HG03025 (cell line): ENCODE results near the gene TTLL12.

Experiments used
- ATAC-seq: cut with Tn5 transposase; IDR thresholded peaks from one replicate; pipeline ENCODE4 v1.9.1; 2021; ENCODE audit warnings: mild to moderate bottlenecking, moderate library complexity; ENCODE audit not compliant: unreplicated experiment, low FRiP score

Gene TTLL12

GRCh38 chr22:43216738-43217137, 29.8 kb upstream of the TTLL12 start:
- no peak for ATAC-seq

DNA sequence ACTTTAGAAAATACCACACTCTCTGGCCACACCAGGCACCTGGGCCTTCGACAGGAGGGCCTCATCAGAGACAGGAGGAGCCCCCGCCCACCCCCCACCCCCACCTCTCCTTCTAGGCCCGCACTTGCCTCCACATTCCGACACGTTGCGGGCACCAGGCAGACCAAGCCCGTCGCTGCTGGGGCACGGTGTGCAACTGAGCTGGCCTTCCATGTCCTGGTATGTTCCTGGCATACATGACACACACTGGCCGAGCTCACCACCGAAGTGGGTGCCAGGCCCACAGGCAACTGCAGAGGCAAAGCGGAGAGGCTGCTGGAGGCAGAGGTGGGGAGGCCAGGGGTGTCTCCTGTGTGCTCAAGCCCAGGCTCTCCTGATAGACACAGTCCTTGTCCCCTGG, 27.0 kb upstream of the TTLL12 start:
- ATAC-seq = no peak

DNA sequence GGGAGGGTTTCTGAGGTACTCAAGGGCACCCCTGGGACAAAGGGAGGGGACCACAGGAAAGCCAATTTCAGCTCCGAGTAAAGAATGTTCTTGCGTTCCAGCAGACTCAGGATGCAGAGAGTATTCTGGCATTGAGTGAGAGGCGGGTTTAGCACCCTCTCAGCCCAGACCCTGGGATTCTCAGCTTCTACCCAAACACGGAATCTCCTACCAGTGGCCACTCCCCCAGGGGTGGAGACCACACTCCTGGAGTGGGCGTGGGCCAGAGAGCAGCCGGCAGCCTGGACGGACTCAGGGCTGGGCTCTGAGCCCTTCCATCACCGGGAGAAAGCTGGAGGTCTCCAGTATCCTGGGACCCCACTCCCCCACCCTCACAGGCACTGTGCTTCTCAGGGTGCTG, 26.1 kb upstream of the TTLL12 start:
- no peak for ATAC-seq

DNA sequence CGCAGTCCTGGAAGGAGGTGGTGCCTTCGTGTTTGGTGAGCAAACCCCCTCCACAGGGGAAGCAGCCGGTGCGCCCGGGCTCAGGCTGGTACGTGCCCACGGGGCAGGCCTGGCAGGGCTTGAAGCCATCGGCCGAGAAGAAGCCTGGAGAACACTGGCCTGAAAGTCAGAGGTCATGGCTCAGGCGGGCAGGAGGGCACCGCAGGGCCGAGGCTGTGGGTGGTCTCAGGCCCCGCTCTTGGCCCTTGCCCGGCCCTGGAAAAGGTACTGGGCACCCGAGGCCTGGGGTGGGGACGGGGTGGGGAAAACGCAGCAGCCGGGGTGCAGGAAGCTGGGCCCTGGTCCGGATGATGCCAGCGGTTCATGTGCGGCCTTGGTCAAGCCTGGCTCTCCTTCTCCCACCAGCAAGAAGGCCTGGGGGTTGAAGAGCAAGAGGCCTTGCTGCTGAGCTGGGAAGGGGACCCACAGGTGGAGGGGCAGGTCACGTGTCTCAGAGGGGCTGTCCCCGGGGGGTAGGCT, 25.6 kb upstream of the TTLL12 start:
- ATAC-seq = no peak

GRCh38 chr22:43211941-43212433, 25.1 kb upstream of the TTLL12 start:
- no peak for ATAC-seq

DNA sequence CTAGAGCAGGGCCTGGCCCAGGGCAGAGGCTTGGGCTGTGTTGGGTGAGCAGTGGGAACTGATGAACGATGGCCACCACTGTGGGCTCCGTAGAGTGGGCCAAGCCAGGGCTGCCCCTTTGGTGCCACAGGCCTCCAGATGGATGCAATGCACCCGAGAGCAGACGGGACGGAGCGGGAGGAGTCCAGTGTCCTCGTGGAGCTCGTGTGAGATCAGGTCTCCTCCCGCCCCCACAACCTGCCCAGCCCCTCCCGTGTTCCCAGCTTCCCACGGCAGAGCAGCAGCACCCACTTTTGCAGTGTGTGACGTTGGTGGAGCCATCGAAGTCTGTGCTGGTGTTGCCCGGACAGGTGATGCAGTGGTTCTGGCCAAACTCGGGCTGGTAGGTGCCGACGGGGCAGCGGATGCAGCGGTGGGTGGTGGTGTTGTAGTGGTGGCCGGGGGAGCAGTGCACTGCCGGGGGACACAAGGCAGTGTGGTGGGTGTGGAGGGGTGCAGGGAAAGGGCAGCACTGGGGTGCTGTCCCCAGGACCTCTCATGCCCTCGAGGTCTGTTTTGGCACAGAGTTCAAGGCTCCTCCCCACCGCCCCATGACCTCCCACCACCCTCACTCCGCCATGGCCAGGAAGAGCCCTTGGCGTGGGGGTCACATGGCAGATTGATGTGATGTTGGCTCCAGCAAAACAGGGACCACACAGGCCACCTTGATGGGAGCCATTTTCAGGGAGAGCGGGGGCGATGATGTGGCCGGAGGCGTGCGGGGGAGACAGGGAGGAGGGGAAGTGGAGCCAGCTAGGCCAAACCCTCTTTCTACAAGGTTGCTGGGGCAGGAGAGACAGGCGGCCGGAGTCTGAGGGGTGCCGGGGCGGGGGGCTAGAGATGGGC, 23.9 kb upstream of the TTLL12 start:
- ATAC-seq = no peak

- ATAC-seq = no peak
These were observed 23.0 kb upstream of the TTLL12 start for GRCh38 chr22:43209971-43210370.

DNA sequence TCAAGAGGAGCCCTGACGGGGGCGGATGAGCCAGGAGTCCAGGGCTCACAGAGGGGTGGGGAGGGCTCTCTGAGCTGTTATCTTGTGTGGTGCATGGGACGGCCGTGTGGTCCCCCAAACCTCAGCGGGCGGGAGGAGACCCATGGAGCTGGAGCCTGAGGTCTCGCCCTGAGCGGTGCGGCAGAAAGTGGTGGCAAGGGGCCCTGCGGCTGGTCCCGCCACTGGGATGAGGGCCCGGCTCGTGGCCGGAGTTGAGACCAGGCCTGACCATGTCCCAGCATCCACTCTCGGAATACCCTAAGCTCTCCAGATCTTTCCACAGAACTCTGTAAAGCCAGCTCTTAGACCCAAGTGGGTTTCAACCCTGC, 22.6 kb upstream of the TTLL12 start:
- no peak for ATAC-seq

DNA sequence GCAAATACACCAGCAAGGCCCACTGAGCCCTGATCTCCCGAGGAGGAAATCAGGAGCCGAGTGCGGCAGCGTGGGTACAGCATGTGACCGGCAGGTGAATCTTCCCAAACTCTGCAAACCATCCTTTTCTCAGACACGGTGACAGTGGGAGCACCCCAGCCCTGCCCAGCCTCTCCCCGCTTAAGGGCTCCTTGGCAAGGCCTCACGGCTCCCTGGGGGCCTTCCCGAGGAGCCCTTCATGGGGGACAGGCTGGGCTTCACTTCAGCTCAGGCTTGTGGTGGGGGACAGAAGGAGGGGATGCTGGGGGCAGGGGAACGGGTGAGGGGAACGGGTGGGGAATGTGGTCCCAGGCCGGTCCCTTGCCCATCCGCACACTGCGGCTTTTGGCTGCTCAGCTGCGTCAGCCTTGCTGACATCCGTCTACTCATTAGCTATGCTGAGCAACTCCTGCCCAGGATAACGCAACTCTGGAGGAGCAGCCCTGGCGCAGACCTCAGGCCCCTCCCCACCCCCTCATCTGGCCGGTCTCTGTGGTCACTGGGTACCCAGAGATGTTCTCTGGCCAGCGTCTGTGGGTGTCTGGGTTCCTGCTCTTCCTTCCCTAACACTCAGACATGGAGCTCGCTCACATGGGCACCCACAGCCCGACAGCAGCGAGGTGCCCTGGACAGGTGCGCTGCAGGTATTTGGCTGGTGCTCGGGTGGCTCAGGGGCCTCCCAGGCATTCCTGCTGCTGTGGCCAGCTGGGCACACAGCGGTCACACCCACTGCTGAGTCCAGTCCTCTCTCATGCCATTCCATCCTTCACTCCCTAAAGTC, 22.0 kb upstream of the TTLL12 start:
- no peak for ATAC-seq

- ATAC-seq = no peak
These were observed 21.1 kb upstream of the TTLL12 start for GRCh38 chr22:43207849-43208702.

- ATAC-seq = no peak
These were observed 20.5 kb upstream of the TTLL12 start for GRCh38 chr22:43207386-43207785.

- no peak for ATAC-seq
These were observed 19.7 kb upstream of the TTLL12 start for GRCh38 chr22:43206509-43207161.

- no peak for ATAC-seq
These were observed 19.0 kb upstream of the TTLL12 start for GRCh38 chr22:43205748-43206508.

DNA sequence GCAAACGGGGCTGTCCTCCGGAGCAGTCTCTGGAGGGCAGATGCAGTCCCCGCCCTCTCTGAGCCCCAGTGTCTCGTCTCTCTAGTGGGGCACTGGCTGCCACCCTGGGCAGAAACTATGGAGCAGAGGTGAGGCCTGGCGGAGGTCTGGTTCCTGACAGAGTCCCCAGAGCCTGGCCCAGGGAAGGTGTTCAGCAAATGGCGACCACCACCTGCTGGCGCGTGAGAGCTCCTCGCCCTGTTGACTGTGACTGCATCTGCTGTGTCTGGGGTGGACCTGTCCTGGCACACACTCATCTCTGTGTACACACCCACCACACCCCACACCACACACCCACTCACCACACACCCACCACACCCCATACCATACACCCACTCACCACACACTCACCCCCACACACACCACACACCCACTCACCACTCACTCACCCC, 18.3 kb upstream of the TTLL12 start:
- ATAC-seq = no peak

DNA sequence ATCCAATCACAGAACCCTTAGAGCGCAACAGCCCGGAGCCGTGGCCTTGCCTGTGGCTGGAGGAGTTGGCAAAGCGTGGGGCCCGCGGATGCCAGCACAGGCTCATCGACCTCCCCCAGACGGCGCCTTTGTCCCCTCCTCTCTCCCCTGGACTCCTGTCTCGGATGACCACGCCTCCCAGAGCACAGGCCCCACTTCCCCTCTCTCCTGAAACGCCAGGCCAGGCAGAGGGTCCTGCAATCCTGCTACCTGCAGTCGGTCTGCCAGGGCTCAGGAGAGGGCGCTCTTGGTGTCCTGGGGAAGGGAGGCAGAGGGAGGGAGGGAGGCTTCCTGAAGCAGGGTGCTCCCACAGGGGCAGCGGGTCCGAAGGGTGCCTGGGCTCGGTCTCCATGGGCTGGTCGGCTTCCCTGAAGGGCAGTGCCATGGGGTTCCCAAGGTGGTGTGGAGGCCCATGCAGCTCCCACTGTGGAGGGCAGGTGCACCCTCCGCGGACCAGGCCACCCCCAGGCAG, 16.6 kb upstream of the TTLL12 start:
- no peak for ATAC-seq

GRCh38 chr22:43202756-43203410, 15.9 kb upstream of the TTLL12 start:
- ATAC-seq = no peak

GRCh38 chr22:43202326-43202725, 15.4 kb upstream of the TTLL12 start:
- no peak for ATAC-seq

DNA sequence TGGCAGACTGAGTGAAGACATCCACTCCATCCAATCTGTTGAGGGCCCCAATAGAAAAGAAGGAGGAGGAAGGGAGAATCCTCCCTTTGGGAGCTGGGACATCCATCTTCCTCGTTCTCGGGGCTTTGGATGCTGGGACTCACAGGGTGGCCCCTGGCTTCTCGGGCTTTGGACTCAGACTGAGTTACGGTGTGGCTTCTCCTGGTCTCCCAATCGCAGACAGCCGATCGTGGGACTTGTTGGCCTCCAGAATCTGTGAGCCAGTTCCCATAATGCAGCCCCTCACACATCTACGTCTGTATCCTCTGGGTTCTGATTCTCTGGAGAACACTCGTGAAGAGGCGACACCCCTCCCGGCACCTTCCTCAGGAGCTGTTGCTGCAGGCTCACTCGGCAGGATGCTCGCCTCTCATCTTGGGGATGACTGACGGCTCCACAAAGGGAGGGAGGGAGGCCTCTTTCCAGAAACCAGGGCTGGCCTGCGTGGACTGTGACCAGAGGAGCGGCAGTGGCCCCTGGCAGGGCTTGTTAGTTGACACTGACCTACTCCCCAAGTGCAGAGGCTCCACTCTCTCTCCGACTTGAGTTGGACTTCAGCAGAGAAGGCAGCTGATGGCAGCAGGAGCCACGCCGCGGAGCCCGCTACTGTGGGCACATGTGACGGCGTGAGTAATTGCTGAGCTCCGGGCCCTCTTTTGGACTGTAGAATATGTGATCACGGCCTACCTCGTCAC, 14.7 kb upstream of the TTLL12 start:
- ATAC-seq = no peak
